ENCODE measurements around the gene VAV3.

DNA sequence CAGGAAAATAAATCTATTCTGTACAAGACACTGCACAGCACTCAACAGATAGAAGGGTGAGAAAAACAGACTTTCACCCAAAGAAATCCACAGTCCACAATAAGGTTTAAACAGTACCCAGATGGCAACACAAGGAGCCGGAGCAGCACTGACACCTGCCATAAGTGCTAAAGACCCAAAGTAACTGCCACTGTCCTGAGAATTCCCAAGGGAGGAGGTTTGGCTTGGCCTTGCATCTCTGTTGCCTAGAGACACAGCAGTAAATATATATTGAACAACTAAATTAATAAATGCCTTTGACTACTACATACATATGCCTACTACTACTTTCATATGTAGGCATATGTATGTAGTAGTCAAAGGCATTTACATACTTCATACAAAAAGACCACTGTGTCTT, 68.0 kb downstream of the VAV3 start:
- no peak for TF ChIP-seq EZH2 (IDR thresholded peaks at IDR 0.05; ENCODE audit: insufficient read depth, poor library complexity, severe bottlenecking)
- TF ChIP-seq EZH2phosphoT487 (IDR thresholded peaks at IDR 0.05; ENCODE audit: insufficient read depth, low read depth) = no peak
